Measurements from ENCODE around the gene PTPRB. TPM values are rescaled to one million over a fixed set of nuclear protein-coding genes. Genes with fewer than 3 reads are reported as not detected.

The PTPRB gene
- total RNA-seq, 1 experiment from 2014 or later, result 0.17 TPM

- H3K4me2 ChIP-seq (ENCODE audit: low read length), result no peak overlapping the region
- H3K79me2 ChIP-seq (ENCODE audit: insufficient read depth, low read length), result no peaks in the 10 kb centered on the region
- no peak overlapping the region for H2AFZ ChIP-seq (ENCODE audit: low read depth, low read length, poor library complexity, severe bottlenecking)
- no TSS peak for BruUV-seq (replicated peaks)
- H3K9me2 ChIP-seq (ENCODE audit: insufficient read depth), result no peaks in the 10 kb centered on the region
- no peaks in the 10 kb centered on the region for H3K27me3 ChIP-seq (ENCODE audit: insufficient read depth, low read length)
- intact Hi-C loops (cut with micrococcal nuclease), result no loop called here
- no peak overlapping the region for H3K4me3 ChIP-seq (replicated peaks in 1 of 2; ENCODE audit: low read depth in 1 of 2, low read length in 2 of 2)
- ChIA-PET RAD21 (ENCODE audit: low non-redundant PET in 1 of 2, low total read pairs in 2 of 2, uncharacterized antibody in 2 of 2, unreplicated experiment in 2 of 2) (no interaction called here), POLR2A (no interaction called here), CTCF (no interaction called here)
- no peak overlapping the region for H3K9ac ChIP-seq (ENCODE audit: low read length)
- DNase-seq (ENCODE audit: low read depth, low spot score) (no peak), ATAC-seq (no peak)
- no peak for TF ChIP-seq CEBPB (IDR thresholded peaks at IDR 0.05; ENCODE audit: low read depth)
- TF ChIP-seq EZH2phosphoT487 (IDR thresholded peaks at IDR 0.05; ENCODE audit: borderline replicate concordance), result no peak
- TF ChIP-seq, protein P1, sequence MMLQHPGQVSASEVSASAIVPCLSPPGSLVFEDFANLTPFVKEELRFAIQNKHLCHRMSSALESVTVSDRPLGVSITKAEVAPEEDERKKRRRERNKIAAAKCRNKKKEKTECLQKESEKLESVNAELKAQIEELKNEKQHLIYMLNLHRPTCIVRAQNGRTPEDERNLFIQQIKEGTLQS (IDR thresholded peaks at IDR 0.05), result no peak
- TF ChIP-seq ZNF274 (IDR thresholded peaks at IDR 0.05; ENCODE audit: low read depth, low read length), result no peak
- TF ChIP-seq, protein P2, sequence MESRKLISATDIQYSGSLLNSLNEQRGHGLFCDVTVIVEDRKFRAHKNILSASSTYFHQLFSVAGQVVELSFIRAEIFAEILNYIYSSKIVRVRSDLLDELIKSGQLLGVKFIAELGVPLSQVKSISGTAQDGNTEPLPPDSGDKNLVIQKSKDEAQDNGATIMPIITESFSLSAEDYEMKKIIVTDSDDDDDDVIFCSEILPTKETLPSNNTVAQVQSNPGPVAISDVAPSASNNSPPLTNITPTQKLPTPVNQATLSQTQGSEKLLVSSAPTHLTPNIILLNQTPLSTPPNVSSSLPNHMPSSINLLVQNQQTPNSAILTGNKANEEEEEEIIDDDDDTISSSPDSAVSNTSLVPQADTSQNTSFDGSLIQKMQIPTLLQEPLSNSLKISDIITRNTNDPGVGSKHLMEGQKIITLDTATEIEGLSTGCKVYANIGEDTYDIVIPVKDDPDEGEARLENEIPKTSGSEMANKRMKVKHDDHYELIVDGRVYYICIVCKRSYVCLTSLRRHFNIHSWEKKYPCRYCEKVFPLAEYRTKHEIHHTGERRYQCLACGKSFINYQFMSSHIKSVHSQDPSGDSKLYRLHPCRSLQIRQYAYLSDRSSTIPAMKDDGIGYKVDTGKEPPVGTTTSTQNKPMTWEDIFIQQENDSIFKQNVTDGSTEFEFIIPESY (IDR thresholded peaks at IDR 0.05; ENCODE audit: extremely low read depth, insufficient replicate concordance, low read length), result no peak
- no peak for TF ChIP-seq ELF1 (IDR thresholded peaks at IDR 0.05; ENCODE audit: borderline replicate concordance, low read depth)
- no peak for TF ChIP-seq ZFX (IDR thresholded peaks at IDR 0.05)
- TF ChIP-seq MAX (IDR thresholded peaks at IDR 0.05), result no peak
- TF ChIP-seq EGR1 (IDR thresholded peaks at IDR 0.05; ENCODE audit: low read depth), result no peak
- no peak for TF ChIP-seq SIN3A (IDR thresholded peaks at IDR 0.05; ENCODE audit: low read depth)
- no peak for TF ChIP-seq CTCF (IDR thresholded peaks at IDR 0.05 in 2 of 3, conservative IDR thresholded peaks at IDR 0.05 in 1 of 3; ENCODE audit: borderline replicate concordance in 1 of 3, insufficient read depth in 1 of 3, low read depth in 2 of 3, low read length in 2 of 3)
- no peak for TF ChIP-seq JUND (IDR thresholded peaks at IDR 0.05)
- H3K4me1 ChIP-seq (ENCODE audit: control insufficient read depth in 1 of 2, insufficient read depth in 2 of 2, low read length in 2 of 2), result no peaks in the 10 kb centered on the region
- H3K9me3 ChIP-seq (ENCODE audit: control insufficient read depth in 1 of 2, insufficient read depth in 1 of 2, low read depth in 1 of 2, low read length in 2 of 2), result no peaks in the 10 kb centered on the region
- H3K36me3 ChIP-seq (ENCODE audit: control insufficient read depth in 1 of 2, insufficient read depth in 2 of 2, low read length in 2 of 2), result no peaks in the 10 kb centered on the region
- no peak overlapping the region for H3K27ac ChIP-seq (ENCODE audit: low read depth, low read length)
- H4K20me1 ChIP-seq (ENCODE audit: insufficient read depth), result no peaks in the 10 kb centered on the region
Measured at GRCh38 chr12:70626180-70626579, 11.0 kb downstream of the PTPRB start.
